MM.1S (cell line): Measurements from ENCODE around the gene TRIM27.

Source experiments
- DNase-seq: peaks from one replicate; pipeline ENCODE4 v3.0.0-alpha.2; 2015
- H2AFZ ChIP-seq: fragments of 300-600 bp; sonication (generic); 2 replicates; pipeline ENCODE4 v1.6.0; 2016; ENCODE audit warnings: antibody characterized with exemption, low read length
- H3F3A ChIP-seq: fragments of 300-600 bp; sonication (generic); 2 replicates; pipeline ENCODE4 v1.6.1; 2016; ENCODE audit warnings: mild to moderate bottlenecking, antibody characterized with exemption, low read length, moderate library complexity, mixed read lengths; ENCODE audit not compliant: insufficient read depth
- H3K27ac ChIP-seq: fragments of 300-600 bp; sonication (generic); 2 replicates; pipeline ENCODE4 v1.5.1; 2016; ENCODE audit warnings: mild to moderate bottlenecking, low read length
- H3K27me3 ChIP-seq: fragments of 300-600 bp; sonication (generic); replicated peaks from 2 replicates; pipeline ENCODE4 v1.6.0; 2016; ENCODE audit warnings: low read length; ENCODE audit not compliant: insufficient read depth
- H3K36me3 ChIP-seq: fragments of 300-600 bp; sonication (generic); replicated peaks from 2 replicates; pipeline ENCODE4 v1.6.1; 2016; ENCODE audit warnings: mild to moderate bottlenecking, low read length, mixed read lengths; ENCODE audit not compliant: insufficient read depth
- H3K4me1 ChIP-seq: fragments of 300-600 bp; sonication (generic); 2 replicates; pipeline ENCODE4 v1.6.1; 2016; ENCODE audit warnings: low read length, mixed read lengths
- H3K4me2 ChIP-seq: fragments of 300-600 bp; sonication (generic); 2 replicates; pipeline ENCODE4 v1.6.0; 2016; ENCODE audit warnings: low read depth, low read length
- H3K4me3 ChIP-seq: fragments of 300-600 bp; sonication (generic); 2 replicates; pipeline ENCODE4 v1.5.1; 2016; ENCODE audit warnings: low read length, mixed read lengths
- H3K79me2 ChIP-seq: fragments of 300-600 bp; sonication (generic); 2 replicates; pipeline ENCODE4 v1.6.1; 2016; ENCODE audit warnings: mixed run types, low read length, mixed read lengths
- H3K9ac ChIP-seq: fragments of 300-600 bp; sonication (generic); 2 replicates; pipeline ENCODE4 v1.6.1; 2016; ENCODE audit warnings: low read length, mixed read lengths
- H3K9me2 ChIP-seq: fragments of 300-600 bp; sonication (generic); replicated peaks from 2 replicates; pipeline ENCODE4 v1.6.1; 2016; ENCODE audit warnings: mild to moderate bottlenecking, low read length, mixed read lengths; ENCODE audit not compliant: insufficient read depth
- H3K9me3 ChIP-seq: fragments of 300-600 bp; sonication (generic); replicated peaks from 2 replicates; pipeline ENCODE4 v1.6.1; 2016; ENCODE audit warnings: mild to moderate bottlenecking, low read length, mixed read lengths; ENCODE audit not compliant: insufficient read depth
- H4K20me1 ChIP-seq: fragments of 300-600 bp; sonication (generic); 2 replicates; pipeline ENCODE4 v1.6.1; 2016; ENCODE audit warnings: mild to moderate bottlenecking, low read length, moderate library complexity, mixed read lengths; ENCODE audit not compliant: insufficient read depth
- CTCF ChIP-seq: fragments of 300-600 bp; sonication (generic); IDR thresholded peaks from 2 replicates; pipeline ENCODE4 v1.5.1; 2016; ENCODE audit warnings: antibody characterized with exemption, low read length, mixed read lengths
- EZH2 ChIP-seq: fragments of 300-600 bp; sonication (generic); optimal IDR thresholded peaks from 2 replicates; pipeline ENCODE3; 2017; ENCODE audit warnings: low read depth, mild to moderate bottlenecking, antibody characterized with exemption, low read length, mixed read lengths
- EZH2phosphoT487 ChIP-seq: fragments of 300-600 bp; sonication (generic); IDR thresholded peaks from 2 replicates; pipeline ENCODE4 v1.6.1; 2018; ENCODE audit warnings: antibody characterized with exemption, low read length

TRIM27 gene

GRCh38 chr6:28884423-28885131 lies 39.2 kb downstream of the TRIM27 start:
- Histone ChIP-seq H4K20me1 (no peaks in the 10 kb centered on the region), H3K9ac (no peak overlapping the region), H3K27me3 (no peaks in the 10 kb centered on the region; the same call in 1 of the 2 replicates), H3K36me3 (no peaks in the 10 kb centered on the region), H3F3A (no peaks in the 10 kb centered on the region), H3K9me3 (no peaks in the 10 kb centered on the region), H3K79me2 (no peaks in the 10 kb centered on the region), H2AFZ (no peak overlapping the region), H3K4me3 (no peak overlapping the region), H3K9me2 (no peaks in the 10 kb centered on the region), H3K27ac (no peak overlapping the region), H3K4me2 (no peak overlapping the region), H3K4me1 (no peaks in the 10 kb centered on the region; the same call in 1 of the 2 replicates)
- peak; percentile 33 for DNase-seq
- no peak for TF ChIP-seq CTCF
- TF ChIP-seq EZH2phosphoT487, result no peak
- TF ChIP-seq EZH2, result no peak

DNA sequence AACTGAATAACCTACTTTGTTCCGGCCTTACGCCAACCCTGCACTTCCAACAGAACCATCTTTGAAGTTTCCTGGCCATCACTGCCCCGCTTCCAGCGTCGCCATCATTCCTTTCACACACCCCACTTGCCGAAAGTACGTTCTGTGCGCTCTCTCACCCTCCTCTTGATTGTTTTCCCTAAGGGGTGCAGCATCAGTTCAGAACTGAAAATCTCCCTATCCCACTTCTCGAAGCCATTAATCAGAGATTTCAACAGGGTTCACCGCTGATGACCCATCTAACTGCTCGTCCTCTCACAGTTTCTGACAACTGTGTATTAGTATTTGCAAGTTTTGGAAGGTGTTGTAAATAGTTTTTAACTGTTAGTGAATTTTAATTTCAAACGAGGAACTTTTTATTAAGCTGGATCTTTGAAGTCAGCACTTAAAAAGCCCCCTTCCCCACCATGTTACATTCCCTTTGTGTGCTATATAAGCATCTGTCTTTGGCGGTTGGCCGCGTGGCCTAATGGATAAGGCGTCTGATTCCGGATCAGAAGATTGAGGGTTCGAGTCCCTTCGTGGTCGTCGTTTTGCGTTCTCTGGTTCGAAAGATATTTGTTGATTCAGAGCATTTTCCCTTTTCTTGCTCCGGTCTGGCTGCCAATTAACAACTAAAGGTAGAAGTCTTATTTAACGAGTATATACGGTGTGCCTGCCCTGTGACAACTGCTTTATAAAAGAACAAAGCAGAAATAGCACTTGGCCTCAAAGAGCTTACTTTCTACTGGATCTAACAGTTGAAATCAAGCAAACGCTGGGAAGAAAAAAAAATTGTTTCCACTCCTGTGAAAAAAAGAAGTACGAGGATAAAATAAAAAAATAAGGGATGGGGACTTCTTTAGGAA lies 42.6 kb downstream of the TRIM27 start:
- peak; percentile 22 for DNase-seq
- H3K27ac ChIP-seq, result no peak overlapping the region
- peaks cover 9% of the 10 kb centered on the region for H3K4me1 ChIP-seq
- no peak overlapping the region for H3K9ac ChIP-seq
- H3K9me2 ChIP-seq, result no peaks in the 10 kb centered on the region
- no peaks in the 10 kb centered on the region for H3K36me3 ChIP-seq
- no peak for TF ChIP-seq EZH2phosphoT487
- no peak for TF ChIP-seq CTCF
- no peak overlapping the region for H3K4me2 ChIP-seq
- no peaks in the 10 kb centered on the region; the same call in 1 of the 2 replicates for H3F3A ChIP-seq
- H4K20me1 ChIP-seq, result no peaks in the 10 kb centered on the region
- no peaks in the 10 kb centered on the region; the same call in 1 of the 2 replicates for H3K27me3 ChIP-seq
- no peak overlapping the region for H3K4me3 ChIP-seq
- no peaks in the 10 kb centered on the region for H3K79me2 ChIP-seq
- H2AFZ ChIP-seq, result no peak overlapping the region
- no peaks in the 10 kb centered on the region for H3K9me3 ChIP-seq

DNA sequence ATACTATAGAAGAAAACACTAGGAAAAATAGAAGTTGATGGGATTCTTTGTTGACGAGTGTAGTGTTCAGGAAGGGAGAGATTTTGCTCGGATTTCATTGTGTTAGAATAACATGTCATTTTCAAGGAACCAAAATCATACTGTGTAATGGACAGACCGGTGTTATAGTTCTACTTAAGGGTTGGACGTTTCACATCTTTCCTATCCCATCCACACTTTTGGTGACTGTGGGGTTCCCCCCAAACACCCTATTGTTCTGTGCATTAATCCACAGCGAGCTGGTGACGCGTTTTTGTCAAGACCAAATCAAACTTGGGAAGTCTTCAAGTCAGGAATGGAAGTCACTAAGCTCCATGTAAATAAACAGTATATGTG lies 43.3 kb downstream of the TRIM27 start:
- Histone ChIP-seq H3K4me3 (no peak overlapping the region), H3K27ac (no peak overlapping the region), H3K36me3 (no peaks in the 10 kb centered on the region), H2AFZ (no peak overlapping the region), H3K9ac (no peak overlapping the region), H3K9me3 (no peaks in the 10 kb centered on the region), H4K20me1 (no peaks in the 10 kb centered on the region), H3K27me3 (no peaks in the 10 kb centered on the region; the same call in 1 of the 2 replicates), H3K79me2 (no peaks in the 10 kb centered on the region), H3K4me2 (no peak overlapping the region), H3K9me2 (no peaks in the 10 kb centered on the region), H3F3A (no peaks in the 10 kb centered on the region; the same call in 1 of the 2 replicates), H3K4me1 (peaks cover 10% of the 10 kb centered on the region)
- TF ChIP-seq CTCF, result no peak
- no peak for TF ChIP-seq EZH2phosphoT487
- TF ChIP-seq EZH2, result no peak
- no peak for DNase-seq
